Panc1 (cell line): ENCODE data around the gene ALKBH1. TPM values are rescaled to one million over a fixed set of nuclear protein-coding genes. Genes with fewer than 3 reads are reported as not detected.

Source experiments
- ATAC-seq: fragments of 200-7000 bp; cut with Tn5 transposase; 2 replicates; pipeline ENCODE4 v1.9.1; 2020; ENCODE audit warnings: mild to moderate bottlenecking, moderate library complexity
- BruUV-seq: library from RNA; stranded (reverse); fragments of 400-500 nt; replicated peaks from 2 replicates; lab custom pipeline; 2021; lab: Mats Ljungman, UMichigan
- CTCF ChIA-PET: fragments of 300-600 bp; sonication (Branson Sonifier 250); formaldehyde crosslinking; loops from one replicate; lab custom pipeline; 2022; ENCODE audit warnings: antibody characterized with exemption; lab: Charles Lee
- POLR2A ChIA-PET: fragments of 300-600 bp; sonication (Branson Sonifier 250); formaldehyde crosslinking; loops from one replicate; lab custom pipeline; 2022; ENCODE audit warnings: antibody characterized with exemption; lab: Charles Lee
- DNase-seq: peaks from one replicate; pipeline ENCODE4 v3.0.0-alpha.2; 2010; ENCODE audit warnings: low read depth, low spot score
- H3K27ac ChIP-seq: 2 replicates; pipeline ENCODE4 v1.5.1; 2011; ENCODE audit warnings: mild to moderate bottlenecking, low read length, inconsistent platforms
- H3K27me3 ChIP-seq: fragments of 200-500 bp; sonication (Bioruptor generic); 2 replicates; pipeline ENCODE4 v1.6.0; 2014; ENCODE audit warnings: low read length, inconsistent platforms; ENCODE audit not compliant: control insufficient read depth, insufficient read depth
- H3K36me3 ChIP-seq: fragments of 200-500 bp; sonication (Bioruptor generic); 2 replicates; pipeline ENCODE4 v1.5.1; 2014; ENCODE audit warnings: inconsistent platforms, mild to moderate bottlenecking, low read length, moderate library complexity; ENCODE audit not compliant: control insufficient read depth, insufficient read depth
- H3K4me1 ChIP-seq: 2 replicates; pipeline ENCODE4 v1.5.1; 2011; ENCODE audit warnings: inconsistent platforms, mild to moderate bottlenecking, low read length, moderate library complexity; ENCODE audit not compliant: control insufficient read depth, insufficient read depth
- H3K4me3 ChIP-seq, 2 experiments: 2 replicates each; pipeline ENCODE4 v1.5.1; 2011 to 2012; ENCODE audit warnings: low read depth in 2 of 2, low read length in 2 of 2, mild to moderate bottlenecking in 2 of 2, inconsistent platforms in 1 of 2, moderate library complexity in 1 of 2
- H3K9me3 ChIP-seq: fragments of 200-500 bp; sonication (Bioruptor generic); 2 replicates; pipeline ENCODE4 v1.5.1; 2014; ENCODE audit warnings: low read depth, mild to moderate bottlenecking, inconsistent platforms, low read length, moderate library complexity; ENCODE audit not compliant: control insufficient read depth, insufficient read depth
- POLR2AphosphoS5 ChIP-seq: IDR thresholded peaks from 2 replicates; pipeline ENCODE4 v1.6.1; 2012; ENCODE audit warnings: mild to moderate bottlenecking, low read depth, low read length, moderate library complexity
- REST ChIP-seq, 2 experiments: IDR thresholded peaks; 2 replicates each; pipeline ENCODE4 v1.6.1; 2011 to 2012; ENCODE audit warnings: low read depth in 2 of 2, control low read depth in 1 of 2, low read length in 1 of 2, mild to moderate bottlenecking in 1 of 2, moderate library complexity in 1 of 2; ENCODE audit not compliant: insufficient read depth in 1 of 2
- SIN3A ChIP-seq: IDR thresholded peaks from 2 replicates; pipeline ENCODE4 v1.6.1; 2012; ENCODE audit warnings: low read depth, mild to moderate bottlenecking, low read length, moderate library complexity, borderline replicate concordance; ENCODE audit not compliant: insufficient read depth
- TCF7L2 ChIP-seq: IDR thresholded peaks from 2 replicates; pipeline ENCODE4 v1.6.1; 2011; ENCODE audit warnings: mild to moderate bottlenecking, low read depth, low read length, inconsistent platforms
- in situ Hi-C: cut with HindIII; loops from 2 replicates; pipeline ENCODE4 v1.10.0; 2016; ENCODE audit warnings: low sequenced_read_pairs, low pct_unique_long_range_greater_than_20kb
- intact Hi-C: fragments of 100-400 bp; cut with micrococcal nuclease; formaldehyde crosslinking; loops from one replicate; pipeline ENCODE4 v1.10.0; 2022; ENCODE audit not compliant: unreplicated experiment
- total RNA-seq: library from RNA; stranded (reverse); gene quantifications from one replicate; pipeline ENCODE4 v1.2.1, GENCODE V29; 2021; ENCODE audit not compliant: unreplicated experiment
- TF ChIP-seq, protein P1 (sequence below): fragments of 450-650 bp; IDR thresholded peaks from 2 replicates; pipeline ENCODE4 v1.5.1; 2017; ENCODE audit warnings: mild to moderate bottlenecking

Gene ALKBH1
- total RNA-seq, 1 experiment from 2014 or later: 13.0 TPM

DNA sequence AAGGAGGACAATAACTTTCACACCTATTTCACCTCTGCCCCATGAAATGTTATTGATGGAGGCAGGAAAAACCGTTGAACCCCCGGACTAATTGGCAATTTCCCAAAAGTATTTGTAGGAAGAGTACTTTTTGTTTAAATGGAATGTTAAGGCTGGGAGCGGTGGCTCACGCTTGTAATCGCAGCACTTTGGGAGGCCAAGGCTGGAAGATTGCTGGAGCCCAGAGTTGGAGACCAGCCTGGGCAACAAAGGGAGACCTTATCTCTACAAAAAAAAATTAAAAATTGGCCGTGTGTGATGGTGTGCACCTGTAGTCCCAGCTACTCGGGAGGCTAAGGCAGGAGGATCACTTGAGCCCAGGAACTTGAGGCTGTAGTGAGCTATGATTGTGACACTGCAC lies 65.4 kb downstream of the ALKBH1 start:
- intact Hi-C loops: no loop called here
- DNase-seq: no peak
- CTCF ChIA-PET: no interaction called here
- Histone ChIP-seq H3K4me3 (peak overlapping the region; percentile 35 to 61), H3K4me1 (peaks cover 8% of the 10 kb centered on the region), H3K9me3 (no peaks in the 10 kb centered on the region), H3K27ac (peak overlapping the region; percentile 79; the same call in 1 of the 2 replicates), H3K27me3 (no peaks in the 10 kb centered on the region), H3K36me3 (no peaks in the 10 kb centered on the region)
- ATAC-seq: no peak
- BruUV-seq: no TSS peak
- TF ChIP-seq SIN3A (no peak), TCF7L2 (no peak), REST (IDR thresholded peaks at IDR 0.05; ENCODE audit: insufficient read depth in 1 of 2, low read depth in 2 of 2, low read length in 1 of 2) (no peak), POLR2AphosphoS5 (no peak)
- TF ChIP-seq, protein P1, sequence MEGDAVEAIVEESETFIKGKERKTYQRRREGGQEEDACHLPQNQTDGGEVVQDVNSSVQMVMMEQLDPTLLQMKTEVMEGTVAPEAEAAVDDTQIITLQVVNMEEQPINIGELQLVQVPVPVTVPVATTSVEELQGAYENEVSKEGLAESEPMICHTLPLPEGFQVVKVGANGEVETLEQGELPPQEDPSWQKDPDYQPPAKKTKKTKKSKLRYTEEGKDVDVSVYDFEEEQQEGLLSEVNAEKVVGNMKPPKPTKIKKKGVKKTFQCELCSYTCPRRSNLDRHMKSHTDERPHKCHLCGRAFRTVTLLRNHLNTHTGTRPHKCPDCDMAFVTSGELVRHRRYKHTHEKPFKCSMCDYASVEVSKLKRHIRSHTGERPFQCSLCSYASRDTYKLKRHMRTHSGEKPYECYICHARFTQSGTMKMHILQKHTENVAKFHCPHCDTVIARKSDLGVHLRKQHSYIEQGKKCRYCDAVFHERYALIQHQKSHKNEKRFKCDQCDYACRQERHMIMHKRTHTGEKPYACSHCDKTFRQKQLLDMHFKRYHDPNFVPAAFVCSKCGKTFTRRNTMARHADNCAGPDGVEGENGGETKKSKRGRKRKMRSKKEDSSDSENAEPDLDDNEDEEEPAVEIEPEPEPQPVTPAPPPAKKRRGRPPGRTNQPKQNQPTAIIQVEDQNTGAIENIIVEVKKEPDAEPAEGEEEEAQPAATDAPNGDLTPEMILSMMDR: no peak
- in situ Hi-C loops: no loop called here
- POLR2A ChIA-PET: no interaction called here

DNA sequence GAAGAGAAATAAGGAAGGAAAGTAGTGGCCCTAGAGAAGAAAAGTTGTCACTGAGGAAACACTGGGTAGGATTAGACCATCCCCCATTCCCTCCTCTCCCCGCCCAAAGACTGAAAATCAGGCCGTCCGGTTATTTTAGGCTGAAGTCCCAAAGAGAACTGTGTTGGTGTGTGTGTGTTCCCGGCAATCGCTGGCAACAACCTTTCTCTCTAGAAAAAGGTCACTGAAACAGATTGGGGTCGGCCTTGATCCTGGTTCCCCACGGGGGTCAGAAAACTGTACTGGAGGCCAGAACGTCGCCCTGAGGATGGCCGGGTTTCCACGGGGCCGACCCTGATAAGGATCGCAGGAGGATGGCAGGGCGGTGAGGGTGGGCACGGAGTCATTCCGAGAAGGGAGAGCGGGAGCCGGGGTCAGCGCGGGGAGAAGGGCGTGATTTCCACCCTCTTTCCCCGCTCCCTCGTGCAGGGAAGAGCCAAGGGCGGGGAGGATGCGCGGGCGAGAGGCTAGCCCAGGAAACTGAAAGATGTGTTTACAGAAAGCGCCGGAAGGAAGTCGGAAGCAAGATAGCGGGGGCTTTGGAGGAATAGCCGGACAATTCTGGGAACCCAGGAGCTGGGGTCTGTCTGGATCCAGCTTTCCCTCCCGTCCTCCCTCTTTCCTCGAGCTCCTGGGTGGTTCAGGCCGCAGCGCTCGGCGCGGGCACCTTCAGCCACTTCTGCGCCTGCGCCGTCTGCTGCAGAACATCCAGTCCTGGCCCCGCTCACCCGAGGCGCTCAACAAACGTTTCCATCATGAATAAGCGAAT lies 66.1 kb downstream of the ALKBH1 start:
- Histone ChIP-seq H3K27ac (peak overlapping the region; percentile 79), H3K36me3 (no peaks in the 10 kb centered on the region), H3K4me3 (peak overlapping the region; percentile 35 to 61), H3K9me3 (no peaks in the 10 kb centered on the region), H3K27me3 (no peaks in the 10 kb centered on the region), H3K4me1 (peaks cover 8% of the 10 kb centered on the region)
- BruUV-seq: no TSS peak
- DNase-seq (no peak), ATAC-seq (peak; percentile 93)
- POLR2A ChIA-PET: no interaction called here
- intact Hi-C loops (no loop called here), in situ Hi-C loops (no loop called here)
- CTCF ChIA-PET: no interaction called here
- TF ChIP-seq SIN3A (no peak), POLR2AphosphoS5 (peak; percentile 26; the same call in 1 of the 2 replicates), TCF7L2 (no peak)
